ENCODE measurements around the gene CEP97.
"Not testable (repeated sequence)": the region's sequence is repeated elsewhere in the genome, so short reads cannot be mapped to it uniquely, and the experiment has no call there.

Gene CEP97

GRCh38 chr3:101725890-101726275 is 1.5 kb downstream of the CEP97 start:
- no peak for TF ChIP-seq CTCF (IDR thresholded peaks at IDR 0.05; ENCODE audit: low read depth, low read length, missing control alignments)
- DNase-seq (ENCODE audit: extremely low read depth, low read depth): no peak
- peak overlapping the region; percentile 92 for H3K4me3 ChIP-seq (replicated peaks; ENCODE audit: low read depth, low read length)

GRCh38 chr3:101729586-101729985 is 5.2 kb downstream of the CEP97 start:
- TF ChIP-seq CTCF (IDR thresholded peaks at IDR 0.05; ENCODE audit: low read depth, low read length, missing control alignments): no peak
- no peak for DNase-seq (ENCODE audit: extremely low read depth, low read depth)
- H3K4me3 ChIP-seq (replicated peaks; ENCODE audit: low read depth, low read length): no peak overlapping the region

DNA sequence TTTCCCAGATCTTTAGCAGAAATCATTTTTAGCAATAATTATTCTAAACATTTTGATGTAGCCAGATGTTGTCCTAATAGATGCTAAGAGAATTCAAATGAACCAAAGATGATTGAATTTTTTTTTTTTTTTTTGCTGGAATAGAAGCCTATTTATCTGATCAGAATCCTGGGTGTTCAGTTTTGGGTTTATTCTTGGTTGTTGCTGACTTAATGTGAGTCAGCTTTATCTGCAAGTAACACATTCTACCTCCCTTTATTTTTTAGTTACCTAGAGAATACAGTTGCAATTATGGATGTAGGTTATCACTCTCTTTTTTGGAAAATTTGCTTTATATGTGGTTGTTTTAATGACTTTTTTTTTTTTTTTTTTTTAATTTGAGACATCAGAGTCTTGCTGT is 6.4 kb downstream of the CEP97 start:
- no peak overlapping the region for H3K4me3 ChIP-seq (replicated peaks; ENCODE audit: low read depth, low read length)
- TF ChIP-seq CTCF (IDR thresholded peaks at IDR 0.05; ENCODE audit: low read depth, low read length, missing control alignments): no peak
- no peak for DNase-seq (ENCODE audit: extremely low read depth, low read depth)

DNA sequence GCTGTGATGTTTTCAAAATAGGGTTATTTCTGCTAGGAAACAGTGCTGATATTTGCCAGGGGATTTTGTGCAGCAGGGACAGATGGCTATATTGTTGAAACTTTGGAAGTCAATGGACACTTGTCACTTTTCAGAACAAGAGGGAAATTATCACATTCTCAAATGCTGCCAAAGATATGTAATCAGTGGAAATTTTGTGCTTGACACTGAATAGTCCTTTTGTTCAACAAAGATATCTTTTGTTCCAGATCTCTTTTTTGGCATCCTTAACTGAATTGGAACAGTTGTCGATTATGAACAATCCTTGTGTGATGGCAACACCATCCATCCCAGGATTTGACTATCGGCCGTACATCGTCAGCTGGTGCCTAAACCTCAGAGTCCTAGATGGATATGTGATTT is 7.8 kb downstream of the CEP97 start:
- no peak overlapping the region for H3K4me3 ChIP-seq (replicated peaks; ENCODE audit: low read depth, low read length)
- no peak for TF ChIP-seq CTCF (IDR thresholded peaks at IDR 0.05; ENCODE audit: low read depth, low read length, missing control alignments)
- no peak for DNase-seq (ENCODE audit: extremely low read depth, low read depth)

GRCh38 chr3:101735833-101736232 is 11.4 kb downstream of the CEP97 start:
- no peak for DNase-seq (ENCODE audit: extremely low read depth, low read depth)
- no peak for TF ChIP-seq CTCF (IDR thresholded peaks at IDR 0.05; ENCODE audit: low read depth, low read length, missing control alignments)
- no peak overlapping the region for H3K4me3 ChIP-seq (replicated peaks; ENCODE audit: low read depth, low read length)

DNA sequence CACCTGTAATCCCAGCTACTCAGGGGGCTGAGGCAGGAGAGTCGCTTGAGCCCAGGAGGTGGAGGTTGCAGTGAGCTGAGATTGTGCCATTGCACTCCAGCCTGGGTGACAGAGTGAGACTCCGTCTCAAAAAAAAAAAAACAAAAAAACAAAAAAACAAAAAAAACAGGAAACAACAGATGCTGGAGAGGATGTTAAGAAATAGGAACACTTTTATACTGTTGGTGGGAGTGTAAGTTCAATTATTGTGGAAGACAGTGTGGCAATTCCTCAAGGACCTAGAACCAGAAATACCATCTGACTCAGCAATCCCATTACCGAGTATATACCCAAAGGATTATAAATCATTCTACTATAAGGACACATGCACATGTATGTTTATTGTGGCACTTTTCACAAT is 17.5 kb downstream of the CEP97 start:
- DNase-seq (ENCODE audit: extremely low read depth, low read depth); H3K4me3 ChIP-seq (replicated peaks; ENCODE audit: low read depth, low read length): not testable (repeated sequence)

GRCh38 chr3:101744811-101745210 is 20.4 kb downstream of the CEP97 start:
- DNase-seq (ENCODE audit: extremely low read depth, low read depth): no peak
- no peak overlapping the region for H3K4me3 ChIP-seq (replicated peaks; ENCODE audit: low read depth, low read length)
- TF ChIP-seq CTCF (IDR thresholded peaks at IDR 0.05; ENCODE audit: low read depth, low read length, missing control alignments): no peak

- DNase-seq (ENCODE audit: extremely low read depth, low read depth); H3K4me3 ChIP-seq (replicated peaks; ENCODE audit: low read depth, low read length): not testable (repeated sequence)
Measured at GRCh38 chr3:101745934-101746333, 21.5 kb downstream of the CEP97 start.

DNA sequence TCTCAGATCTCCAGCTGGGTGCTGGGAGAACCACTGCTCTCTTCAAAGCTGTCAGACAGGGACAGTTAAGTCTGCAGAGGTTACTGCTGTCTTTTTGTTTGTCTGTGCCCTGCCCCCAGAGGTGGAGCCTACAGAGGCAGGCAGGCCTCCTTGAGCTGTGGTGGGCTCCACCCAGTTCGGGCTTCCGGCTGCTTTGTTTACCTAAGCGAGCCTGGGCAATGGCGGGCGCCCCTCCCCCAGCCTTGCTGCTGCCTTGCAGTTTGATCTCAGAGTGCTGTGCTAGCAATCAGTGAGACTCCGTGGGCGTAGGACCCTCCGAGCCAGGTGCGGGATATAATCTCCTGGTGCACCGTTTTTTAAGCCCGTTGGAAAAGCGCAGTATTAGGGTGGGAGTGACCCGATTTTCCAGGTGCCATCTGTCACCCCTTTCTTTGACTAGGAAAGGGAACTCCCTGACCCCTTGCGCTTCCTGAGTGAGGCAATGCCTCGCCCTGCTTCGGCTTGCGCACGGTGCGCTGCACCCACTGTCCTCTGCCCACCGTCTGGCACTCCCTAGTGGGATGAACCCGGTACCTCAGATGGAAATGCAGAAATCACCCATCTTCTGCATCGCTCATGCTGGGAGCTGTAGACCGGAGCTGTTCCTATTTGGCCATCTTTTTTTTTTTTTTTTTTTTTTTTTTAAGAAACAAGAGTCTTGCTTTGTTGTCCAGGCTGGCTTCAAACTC is 29.1 kb downstream of the CEP97 start:
- not testable (repeated sequence) for H3K4me3 ChIP-seq (replicated peaks; ENCODE audit: low read depth, low read length); DNase-seq (ENCODE audit: extremely low read depth, low read depth)

Data from HFF-Myc (cell line).